HFFc6 (cell line): ENCODE measurements around the gene SRRM3. TPM values are rescaled to one million over a fixed set of nuclear protein-coding genes. Genes with fewer than 3 reads are reported as not detected.
A peak's percentile ranks its signal among the peaks of the same experiment; 100 is the strongest.

ENCODE experiments used
- DNase-seq: peaks from one replicate; pipeline ENCODE4 v3.0.0-alpha.2; 2018
- H3K27ac Mint-ChIP-seq: 2 replicates; pipeline ENCODE4 v1.8.0; 2020; ENCODE audit warnings: mild to moderate bottlenecking, mixed read lengths
- H3K27me3 Mint-ChIP-seq: 2 replicates; pipeline ENCODE4 v1.8.0; 2021; ENCODE audit warnings: mild to moderate bottlenecking, moderate library complexity, mixed read lengths; ENCODE audit not compliant: insufficient read depth
- H3K36me3 Mint-ChIP-seq: 2 replicates; pipeline ENCODE4 v1.8.0; 2021; ENCODE audit warnings: low read depth, mixed read lengths
- H3K4me1 Mint-ChIP-seq: 2 replicates; pipeline ENCODE4 v1.8.0; 2020; ENCODE audit warnings: low read depth, mixed read lengths
- H3K4me3 Mint-ChIP-seq: 2 replicates; pipeline ENCODE4 v1.8.0; 2020; ENCODE audit warnings: mild to moderate bottlenecking, moderate library complexity, mixed read lengths
- H3K9me3 Mint-ChIP-seq: 2 replicates; pipeline ENCODE4 v1.8.0; 2020; ENCODE audit warnings: mild to moderate bottlenecking, mixed read lengths
- total RNA-seq, 6 experiments: library from RNA; stranded (reverse); fragmentation: NEBNext Ultra II Directional; extraction: Animal tissue kit (Norgen Biotek cat#: 25700); gene quantifications; 2 replicates in 1 of 6; 3 replicates in 5 of 6; pipeline ENCODE4 v1.2.3, GENCODE V29; 2021
- TF ChIP-seq, protein P1 (sequence below): fragments of 200-600 bp; sonication (generic); IDR thresholded peaks from 2 replicates; pipeline ENCODE4 v1.5.0; 2021; ENCODE audit warnings: antibody characterized with exemption, mild to moderate bottlenecking

SRRM3 gene
- total RNA-seq, 6 experiments from 2014 or later: 0.09 to 0.23 (median 0.18) TPM; not detected in 1

- Mint-ChIP-seq H3K36me3 (no peaks in the 10 kb centered on the region), H3K4me3 (peak overlapping the region; percentile 88), H3K27me3 (peaks cover 1% of the 10 kb centered on the region), H3K9me3 (no peaks in the 10 kb centered on the region), H3K4me1 (peaks cover 61% of the 10 kb centered on the region), H3K27ac (peak overlapping the region; percentile 97)
- peak; percentile 94 for DNase-seq
- TF ChIP-seq, protein P1, sequence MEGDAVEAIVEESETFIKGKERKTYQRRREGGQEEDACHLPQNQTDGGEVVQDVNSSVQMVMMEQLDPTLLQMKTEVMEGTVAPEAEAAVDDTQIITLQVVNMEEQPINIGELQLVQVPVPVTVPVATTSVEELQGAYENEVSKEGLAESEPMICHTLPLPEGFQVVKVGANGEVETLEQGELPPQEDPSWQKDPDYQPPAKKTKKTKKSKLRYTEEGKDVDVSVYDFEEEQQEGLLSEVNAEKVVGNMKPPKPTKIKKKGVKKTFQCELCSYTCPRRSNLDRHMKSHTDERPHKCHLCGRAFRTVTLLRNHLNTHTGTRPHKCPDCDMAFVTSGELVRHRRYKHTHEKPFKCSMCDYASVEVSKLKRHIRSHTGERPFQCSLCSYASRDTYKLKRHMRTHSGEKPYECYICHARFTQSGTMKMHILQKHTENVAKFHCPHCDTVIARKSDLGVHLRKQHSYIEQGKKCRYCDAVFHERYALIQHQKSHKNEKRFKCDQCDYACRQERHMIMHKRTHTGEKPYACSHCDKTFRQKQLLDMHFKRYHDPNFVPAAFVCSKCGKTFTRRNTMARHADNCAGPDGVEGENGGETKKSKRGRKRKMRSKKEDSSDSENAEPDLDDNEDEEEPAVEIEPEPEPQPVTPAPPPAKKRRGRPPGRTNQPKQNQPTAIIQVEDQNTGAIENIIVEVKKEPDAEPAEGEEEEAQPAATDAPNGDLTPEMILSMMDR: peak; percentile 32; the same call in 1 of the 2 replicates
Observed at GRCh38 chr7:76294344-76295024, 92.8 kb downstream of the SRRM3 start.

- Mint-ChIP-seq H3K36me3 (no peaks in the 10 kb centered on the region), H3K4me3 (0 out of 2 replicates have a peak overlapping the region, but pooled peaks have one; percentile 20), H3K9me3 (no peaks in the 10 kb centered on the region), H3K27ac (peak overlapping the region; percentile 92), H3K4me1 (peaks cover 47% of the 10 kb centered on the region), H3K27me3 (peaks cover 1% of the 10 kb centered on the region)
- TF ChIP-seq, protein P1: no peak
- peak; percentile 84 for DNase-seq
Observed at GRCh38 chr7:76296743-76297740, 95.3 kb downstream of the SRRM3 start.

GRCh38 chr7:76300166-76300731 is 98.6 kb downstream of the SRRM3 start:
- Mint-ChIP-seq H3K36me3 (peaks cover 15% of the 10 kb centered on the region), H3K9me3 (no peaks in the 10 kb centered on the region), H3K27ac (no peak overlapping the region), H3K4me3 (no peak overlapping the region), H3K27me3 (peaks cover 9% of the 10 kb centered on the region), H3K4me1 (peaks cover 38% of the 10 kb centered on the region)
- TF ChIP-seq, protein P1: no peak
- DNase-seq: peak; percentile 70

GRCh38 chr7:76301000-76301399 is 99.3 kb downstream of the SRRM3 start:
- DNase-seq: no peak
- Mint-ChIP-seq H3K4me3 (no peak overlapping the region), H3K27me3 (peaks cover 9% of the 10 kb centered on the region), H3K4me1 (peaks cover 38% of the 10 kb centered on the region), H3K36me3 (peaks cover 15% of the 10 kb centered on the region), H3K9me3 (no peaks in the 10 kb centered on the region), H3K27ac (no peak overlapping the region)
- TF ChIP-seq, protein P1: no peak
